ENCODE measurements around the gene ECI1. TPM values are rescaled to one million over a fixed set of nuclear protein-coding genes. Genes with fewer than 3 reads are reported as not detected.
A peak's percentile ranks its signal among the peaks of the same experiment; 100 is the strongest.

Gene ECI1
- total RNA-seq, 3 donors from 2014 or later, result 88.5 to 129 (median 95.5) TPM

- no peaks in the 10 kb centered on the region for H3K4me1 ChIP-seq (ENCODE audit: low read depth)
- H3K4me3 ChIP-seq, result no peak overlapping the region
- peak; percentile 38 for ATAC-seq
- no peaks in the 10 kb centered on the region for H3K9me3 ChIP-seq
- DNase-seq, result no peak
- intact Hi-C loops (cut with DNase I, micrococcal nuclease), result no loop called here
- no peaks in the 10 kb centered on the region for H3K36me3 ChIP-seq (ENCODE audit: low read depth)
- TF ChIP-seq CTCF (IDR thresholded peaks at IDR 0.05), result no peak
Measured at GRCh38 chr16:2278272-2278608, 26.9 kb upstream of the ECI1 start.

DNA sequence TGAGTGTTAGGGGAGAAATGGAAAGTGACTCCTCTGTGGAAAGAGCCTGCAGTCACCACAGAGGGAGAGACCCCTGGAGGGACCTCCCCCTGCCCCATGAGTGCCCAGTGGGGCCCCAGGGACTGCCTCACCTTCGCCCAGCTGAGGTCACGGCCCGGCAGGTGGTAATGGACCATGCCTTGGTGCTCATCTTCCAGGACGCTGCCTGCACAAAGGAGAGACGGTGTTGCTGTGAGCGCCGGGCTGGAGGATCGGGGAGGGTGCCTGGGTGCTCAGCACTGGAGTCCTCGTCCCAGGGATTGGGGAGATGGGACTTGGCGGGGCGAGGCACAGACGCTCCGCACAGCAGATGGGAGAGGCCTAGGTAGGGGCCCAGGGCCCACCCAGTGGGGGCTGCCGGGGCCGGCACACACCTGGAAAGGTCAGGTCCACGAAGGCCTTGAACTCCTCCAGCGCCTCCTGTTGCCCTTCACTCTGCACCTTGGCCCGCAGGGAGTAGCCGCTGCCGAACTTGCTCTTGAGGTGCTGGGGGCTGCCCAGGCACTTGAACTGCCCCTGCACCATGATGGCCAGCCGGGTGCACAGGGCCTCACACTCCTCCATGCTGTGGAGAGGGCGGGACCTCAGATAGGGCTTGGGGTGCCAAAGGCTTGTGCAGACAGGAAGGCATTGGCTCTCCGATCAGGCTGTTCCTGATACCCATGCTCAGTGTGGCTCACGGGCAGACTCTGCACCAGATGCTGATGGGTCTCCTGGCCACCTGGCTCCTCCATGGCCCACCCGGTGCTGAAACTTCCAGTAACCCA, 26.3 kb upstream of the ECI1 start:
- intact Hi-C loops (cut with DNase I, micrococcal nuclease), result no loop called here
- no peak for ATAC-seq
- Histone ChIP-seq H3K36me3 (ENCODE audit: low read depth) (no peaks in the 10 kb centered on the region), H3K9me3 (no peaks in the 10 kb centered on the region), H3K4me3 (no peak overlapping the region), H3K4me1 (ENCODE audit: low read depth) (no peaks in the 10 kb centered on the region)
- DNase-seq, result no peak
- TF ChIP-seq CTCF (IDR thresholded peaks at IDR 0.05), result no peak

GRCh38 chr16:2276368-2277195, 25.2 kb upstream of the ECI1 start:
- ATAC-seq (no peak), DNase-seq (no peak)
- H3K4me3 ChIP-seq, result no peak overlapping the region
- H3K4me1 ChIP-seq (ENCODE audit: low read depth), result no peaks in the 10 kb centered on the region
- intact Hi-C loops (cut with DNase I, micrococcal nuclease), result no loop called here
- no peaks in the 10 kb centered on the region for H3K9me3 ChIP-seq
- no peak for TF ChIP-seq CTCF (IDR thresholded peaks at IDR 0.05)
- no peaks in the 10 kb centered on the region for H3K36me3 ChIP-seq (ENCODE audit: low read depth)

DNA sequence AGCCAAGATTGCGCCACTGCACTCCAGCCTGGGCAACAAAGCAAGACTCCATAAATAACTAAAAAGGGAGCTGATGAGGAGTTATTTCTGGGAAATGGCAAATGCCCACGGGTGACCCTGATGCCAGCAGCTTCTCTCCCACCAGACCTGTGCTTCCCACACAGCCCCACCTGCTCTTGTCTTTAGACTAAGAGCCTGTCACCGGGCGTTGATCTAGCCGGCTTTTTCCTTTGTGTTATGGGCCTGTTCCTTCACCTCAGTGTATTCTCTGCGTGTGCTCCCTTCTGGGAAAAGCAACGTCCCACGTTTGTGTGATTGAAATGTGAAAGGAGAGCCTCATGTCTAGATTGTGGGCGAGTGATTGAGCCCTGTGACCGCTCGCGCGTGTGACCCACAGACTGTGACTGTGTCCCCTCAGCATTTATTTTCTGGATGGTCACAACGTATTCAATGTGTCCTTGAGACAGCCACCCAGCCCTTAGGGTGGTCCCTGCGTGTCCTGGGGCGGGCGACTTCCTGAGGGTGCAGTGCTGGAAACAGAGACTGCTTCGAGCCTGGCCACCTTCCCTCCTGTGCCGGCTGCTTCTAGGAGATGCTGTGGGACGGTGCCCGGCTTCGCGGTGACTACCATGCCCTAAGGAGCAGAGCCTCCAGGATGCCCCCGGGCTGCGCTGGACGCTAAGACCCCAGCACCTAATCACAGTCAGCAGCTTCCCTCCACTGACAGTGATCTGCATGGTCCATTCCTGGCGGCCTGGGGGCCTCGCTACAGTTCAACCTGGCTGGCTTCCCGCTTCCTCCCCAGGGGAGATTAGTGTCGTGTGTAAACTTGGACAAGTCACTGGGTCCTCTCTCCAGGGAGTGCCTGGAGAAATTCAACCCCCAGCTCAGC, 24.3 kb upstream of the ECI1 start:
- intact Hi-C loops (cut with DNase I, micrococcal nuclease), result no loop called here
- Histone ChIP-seq H3K4me1 (ENCODE audit: low read depth) (no peaks in the 10 kb centered on the region), H3K4me3 (no peak overlapping the region), H3K9me3 (no peaks in the 10 kb centered on the region), H3K36me3 (ENCODE audit: low read depth) (no peaks in the 10 kb centered on the region)
- TF ChIP-seq CTCF (IDR thresholded peaks at IDR 0.05), result no peak
- no peak for DNase-seq
- no peak for ATAC-seq

DNA sequence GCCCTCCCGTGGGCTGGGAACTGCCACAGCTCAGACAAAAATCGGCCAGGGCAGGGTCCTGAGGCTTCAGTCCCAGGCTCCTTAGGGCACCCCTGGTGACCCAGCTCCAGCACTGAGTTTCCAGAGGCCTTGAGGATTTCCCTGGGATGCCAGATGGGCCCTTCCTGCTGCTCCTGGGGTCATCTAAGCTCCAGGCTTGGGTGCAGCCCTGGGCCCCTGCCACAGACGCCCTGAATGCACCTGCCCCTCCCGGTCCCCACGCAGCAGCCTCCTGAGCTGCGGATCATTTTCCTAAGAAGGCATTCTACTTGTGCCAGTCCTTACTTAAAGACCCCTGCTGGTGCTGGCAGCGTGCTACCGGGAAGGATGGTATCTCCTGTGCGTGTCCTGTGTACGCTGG, 22.5 kb upstream of the ECI1 start:
- H3K9me3 ChIP-seq, result no peaks in the 10 kb centered on the region
- H3K36me3 ChIP-seq (ENCODE audit: low read depth), result no peaks in the 10 kb centered on the region
- ATAC-seq, result no peak
- DNase-seq, result no peak
- peaks cover 9% of the 10 kb centered on the region for H3K4me1 ChIP-seq (ENCODE audit: low read depth)
- H3K4me3 ChIP-seq, result no peak overlapping the region
- intact Hi-C loops (cut with DNase I, micrococcal nuclease), result no loop called here
- no peak for TF ChIP-seq CTCF (IDR thresholded peaks at IDR 0.05)

All from mucosa of descending colon (tissue), 3 donors.